ENCODE results near the gene TM4SF5. TPM values are rescaled to one million over a fixed set of nuclear protein-coding genes. Genes with fewer than 3 reads are reported as not detected.

TM4SF5 gene
- total and polyA plus RNA-seq, 10 of the 15 experiments (the other 5 are each of a cell fraction or from before 2014, with no cell fraction given): 0.40 TPM; not detected in 9

- H2AFZ ChIP-seq (ENCODE audit: control insufficient read depth, low read depth, low read length): no peak overlapping the region
- POLR2A ChIA-PET: no interaction called here
- no peak overlapping the region for H3K9ac ChIP-seq (ENCODE audit: control insufficient read depth, insufficient read depth, low read length)
- in situ Hi-C loops (cut with MboI): no loop called here
- H3K4me3 ChIP-seq: no peak overlapping the region
- no peak overlapping the region for H3K27ac ChIP-seq (ENCODE audit: control insufficient read depth, insufficient read depth)
- DNase-seq (ENCODE audit: low read depth, low spot score) (no peak), ATAC-seq (no peak), FAIRE-seq (no peak)
- no peak overlapping the region for H3K4me2 ChIP-seq (ENCODE audit: control insufficient read depth, insufficient read depth)
- SMC1A ChIA-PET (ENCODE audit: uncharacterized antibody, unreplicated experiment): no interaction called here
- WGBS (ENCODE audit: insufficient coverage, insufficient replicate concordance, low lambda C conversion rate, missing lambda C conversion rate): 80% methylated on average over 13 of the region's 13 CpGs
- BruUV-seq (replicated peaks): no TSS peak
- no peaks in the 10 kb centered on the region for H3K79me2 ChIP-seq (ENCODE audit: control insufficient read depth, insufficient read depth, low read length)
- no peaks in the 10 kb centered on the region for H3K9me3 ChIP-seq (replicated peaks; ENCODE audit: control insufficient read depth, insufficient read depth, low read length)
- intact Hi-C loops (cut with micrococcal nuclease; ENCODE audit: unreplicated experiment): no loop called here
- CTCF ChIA-PET: no interaction called here
- H3K4me1 ChIP-seq (ENCODE audit: control insufficient read depth, insufficient read depth, low read length): peaks cover 4% of the 10 kb centered on the region
- TF ChIP-seq NR2C1 (IDR thresholded peaks at IDR 0.05) (no peak), NBN (IDR thresholded peaks at IDR 0.05) (no peak), BRCA1 (IDR thresholded peaks at IDR 0.05; ENCODE audit: low read depth, low read length) (no peak), EED (IDR thresholded peaks at IDR 0.05; ENCODE audit: low read depth) (no peak), HDGF (IDR thresholded peaks at IDR 0.05) (no peak), CREB1 (IDR thresholded peaks at IDR 0.05; ENCODE audit: low read depth) (no peak), SMAD1 (IDR thresholded peaks at IDR 0.05; ENCODE audit: low read depth, partially characterized antibody) (no peak), TCF7 (IDR thresholded peaks at IDR 0.05; ENCODE audit: borderline replicate concordance) (no peak), CEBPZ (IDR thresholded peaks at IDR 0.05; ENCODE audit: low read depth, low read length) (no peak), ZBTB33 (IDR thresholded peaks at IDR 0.05) (no peak), MLLT1 (IDR thresholded peaks at IDR 0.05) (no peak), TCF3 (IDR thresholded peaks at IDR 0.05; ENCODE audit: borderline replicate concordance, insufficient read depth, low read depth, low read length) (no peak), BHLHE40 (IDR thresholded peaks at IDR 0.05; ENCODE audit: borderline replicate concordance in 1 of 2, low read depth in 2 of 2, low read length in 1 of 2) (no peak)
- no peaks in the 10 kb centered on the region for H4K20me1 ChIP-seq (ENCODE audit: control insufficient read depth, insufficient read depth)
- no peaks in the 10 kb centered on the region for H3K36me3 ChIP-seq (ENCODE audit: control insufficient read depth in 2 of 2, insufficient read depth in 2 of 2, low read length in 1 of 2)
- H3K27me3 ChIP-seq (replicated peaks in 1 of 2; ENCODE audit: control insufficient read depth in 2 of 2, insufficient read depth in 2 of 2, low read length in 1 of 2): no peaks in the 10 kb centered on the region
- RAD21 ChIA-PET (ENCODE audit: unreplicated experiment): no interaction called here
Measured at GRCh38 chr17:4810696-4811290, 39.1 kb downstream of the TM4SF5 start.

Data from GM12878 (cell line).